Endothelial cell of umbilical vein (primary cell): ENCODE results near the gene ARFRP1.

ENCODE experiments used
- CTCF ChIP-seq, 2 donors: IDR thresholded peaks; 1 replicate in 1 of 2; 2 replicates in 1 of 2; pipeline ENCODE4 v1.5.1; 2011; ENCODE audit warnings: low read length in 2 of 2, mild to moderate bottlenecking in 2 of 2, moderate library complexity in 2 of 2, control low read depth in 1 of 2, inconsistent platforms in 1 of 2, low read depth in 1 of 2; ENCODE audit not compliant: insufficient read depth in 1 of 2; ENCODE audit errors: extremely low read depth in 1 of 2
- EZH2 ChIP-seq: IDR thresholded peaks from 2 replicates; pipeline ENCODE4 v1.6.1; 2012; ENCODE audit warnings: borderline replicate concordance, low read depth, mild to moderate bottlenecking, moderate library complexity, low read length, inconsistent platforms; ENCODE audit not compliant: severe bottlenecking
- GATA2 ChIP-seq: IDR thresholded peaks from 2 replicates; pipeline ENCODE4 v1.7.0; 2011; ENCODE audit warnings: low read depth, mild to moderate bottlenecking, moderate library complexity, mixed read lengths, low read length; ENCODE audit not compliant: insufficient read length, insufficient read depth
- MAX ChIP-seq: IDR thresholded peaks from 2 replicates; pipeline ENCODE4 v1.6.1; 2011; ENCODE audit not compliant: insufficient read depth, insufficient read length
- MYC ChIP-seq: IDR thresholded peaks from one replicate; pipeline ENCODE4 v1.6.1; 2011; ENCODE audit warnings: mild to moderate bottlenecking, low read depth, low read length
- POLR2A ChIP-seq: IDR thresholded peaks from 2 replicates; pipeline ENCODE4 v1.6.1; 2012; ENCODE audit warnings: low read depth, mild to moderate bottlenecking, control low read depth, low read length
- POLR2AphosphoS5 ChIP-seq: IDR thresholded peaks from 2 replicates; pipeline ENCODE4 v1.6.1; 2012; ENCODE audit warnings: low read depth, mild to moderate bottlenecking, control low read depth, low read length, moderate library complexity; ENCODE audit not compliant: insufficient read depth

GRCh38 chr20:63663332-63664066 is 44.3 kb downstream of the ARFRP1 start:
- TF ChIP-seq CTCF (IDR thresholded peaks at IDR 0.05; ENCODE audit: extremely low read depth in 1 of 2, insufficient read depth in 1 of 2, low read depth in 1 of 2, low read length in 2 of 2) (no peak), EZH2 (no peak), POLR2A (no peak), POLR2AphosphoS5 (no peak), GATA2 (no peak), MAX (no peak), MYC (no peak)
